HAP-1 (cell line): ENCODE measurements around the gene CHURC1.

Experiments used
- DNase-seq, 2 experiments: peaks; one replicate each; pipeline ENCODE4 v3.0.0-alpha.2; 2016 to 2020; ENCODE audit warnings: low spot score in 2 of 2
- H3K27me3 ChIP-seq: fragments of 250-450 bp; sonication (Bioruptor Pico); 2 replicates; pipeline ENCODE4 v1.5.1; 2020; ENCODE audit warnings: low read depth, mild to moderate bottlenecking, moderate library complexity
- H3K36me3 ChIP-seq: fragments of 250-450 bp; sonication (Bioruptor Pico); replicated peaks from 2 replicates; pipeline ENCODE4 v1.5.1; 2020; ENCODE audit warnings: mild to moderate bottlenecking
- H3K4me1 ChIP-seq: fragments of 250-450 bp; sonication (Bioruptor Pico); 2 replicates; pipeline ENCODE4 v1.5.1; 2020; ENCODE audit warnings: mild to moderate bottlenecking
- H3K4me3 ChIP-seq: fragments of 250-450 bp; sonication (Bioruptor Pico); 2 replicates; pipeline ENCODE4 v1.5.1; 2020; ENCODE audit warnings: mild to moderate bottlenecking, moderate library complexity
- H3K9me3 ChIP-seq: fragments of 250-450 bp; sonication (Bioruptor Pico); 2 replicates; pipeline ENCODE4 v1.5.1; 2020; ENCODE audit warnings: mild to moderate bottlenecking, moderate library complexity
- in situ Hi-C: fragments of 300-500 bp; cut with MboI; formaldehyde crosslinking; loops from 3 replicates; pipeline ENCODE4 v1.14.3; 2020; ENCODE audit warnings: low sequenced_read_pairs, inconsistent platforms, mixed read lengths

Gene CHURC1

GRCh38 chr14:64948612-64949210 lies 34.5 kb downstream of the CHURC1 start:
- Histone ChIP-seq H3K9me3 (no peaks in the 10 kb centered on the region), H3K4me3 (no peak overlapping the region), H3K4me1 (no peaks in the 10 kb centered on the region), H3K27me3 (no peaks in the 10 kb centered on the region), H3K36me3 (peaks cover 53% of the 10 kb centered on the region)
- in situ Hi-C loops: no loop called here
- no peak for DNase-seq

- in situ Hi-C loops: no loop called here
- Histone ChIP-seq H3K4me1 (no peaks in the 10 kb centered on the region), H3K9me3 (no peaks in the 10 kb centered on the region)
These were observed 36.6 kb downstream of the CHURC1 start for GRCh38 chr14:64950889-64951288.

GRCh38 chr14:64951291-64951690 lies 37.0 kb downstream of the CHURC1 start:
- H3K36me3 ChIP-seq: peaks cover 50% of the 10 kb centered on the region
- H3K27me3 ChIP-seq: no peaks in the 10 kb centered on the region
- H3K4me3 ChIP-seq: no peak overlapping the region
- H3K9me3 ChIP-seq: no peaks in the 10 kb centered on the region
- no peak for DNase-seq
- in situ Hi-C loops: no loop called here
- no peaks in the 10 kb centered on the region for H3K4me1 ChIP-seq

More at GRCh38 chr14:64950889-64951288, 36.6 kb downstream of the CHURC1 start:
- H3K27me3 ChIP-seq: no peaks in the 10 kb centered on the region
- H3K36me3 ChIP-seq: peaks cover 50% of the 10 kb centered on the region
- no peak overlapping the region for H3K4me3 ChIP-seq
- no peak for DNase-seq

GRCh38 chr14:64951724-64952123 lies 37.5 kb downstream of the CHURC1 start:
- peaks cover 50% of the 10 kb centered on the region for H3K36me3 ChIP-seq
- DNase-seq: no peak

GRCh38 chr14:64952598-64953309 lies 38.5 kb downstream of the CHURC1 start:
- no peak for DNase-seq
- Histone ChIP-seq H3K4me1 (no peaks in the 10 kb centered on the region), H3K4me3 (no peak overlapping the region), H3K27me3 (no peaks in the 10 kb centered on the region), H3K36me3 (peaks cover 42% of the 10 kb centered on the region), H3K9me3 (no peaks in the 10 kb centered on the region)
- in situ Hi-C loops: no loop called here

More at GRCh38 chr14:64951724-64952123, 37.5 kb downstream of the CHURC1 start:
- in situ Hi-C loops: no loop called here
- no peaks in the 10 kb centered on the region for H3K27me3 ChIP-seq
- no peaks in the 10 kb centered on the region for H3K9me3 ChIP-seq
- H3K4me3 ChIP-seq: no peak overlapping the region
- H3K4me1 ChIP-seq: no peaks in the 10 kb centered on the region

GRCh38 chr14:64953310-64953654 lies 39.0 kb downstream of the CHURC1 start:
- in situ Hi-C loops: no loop called here
- no peak overlapping the region for H3K4me3 ChIP-seq
- no peak for DNase-seq

GRCh38 chr14:64953661-64954060 lies 39.4 kb downstream of the CHURC1 start:
- Histone ChIP-seq H3K36me3 (peaks cover 33% of the 10 kb centered on the region), H3K4me3 (no peak overlapping the region), H3K4me1 (no peaks in the 10 kb centered on the region), H3K9me3 (no peaks in the 10 kb centered on the region), H3K27me3 (no peaks in the 10 kb centered on the region)
- no peak for DNase-seq
- in situ Hi-C loops: no loop called here

More at GRCh38 chr14:64953310-64953654, 39.0 kb downstream of the CHURC1 start:
- no peaks in the 10 kb centered on the region for H3K4me1 ChIP-seq
- peaks cover 36% of the 10 kb centered on the region for H3K36me3 ChIP-seq
- no peaks in the 10 kb centered on the region for H3K27me3 ChIP-seq
- H3K9me3 ChIP-seq: no peaks in the 10 kb centered on the region

- no peak for DNase-seq
- in situ Hi-C loops: no loop called here
- Histone ChIP-seq H3K4me1 (no peaks in the 10 kb centered on the region), H3K4me3 (no peak overlapping the region), H3K27me3 (no peaks in the 10 kb centered on the region), H3K36me3 (peaks cover 29% of the 10 kb centered on the region), H3K9me3 (no peaks in the 10 kb centered on the region)
These were observed 40.4 kb downstream of the CHURC1 start for GRCh38 chr14:64954491-64955240.

GRCh38 chr14:64955297-64955696 lies 41.0 kb downstream of the CHURC1 start:
- Histone ChIP-seq H3K4me3 (no peak overlapping the region), H3K9me3 (no peaks in the 10 kb centered on the region), H3K4me1 (no peaks in the 10 kb centered on the region), H3K36me3 (peaks cover 28% of the 10 kb centered on the region), H3K27me3 (no peaks in the 10 kb centered on the region)
- no peak for DNase-seq
- in situ Hi-C loops: no loop called here

GRCh38 chr14:64956697-64957406 lies 42.6 kb downstream of the CHURC1 start:
- DNase-seq: no peak
- Histone ChIP-seq H3K4me3 (no peak overlapping the region), H3K4me1 (no peaks in the 10 kb centered on the region), H3K9me3 (no peaks in the 10 kb centered on the region), H3K27me3 (no peaks in the 10 kb centered on the region), H3K36me3 (peaks cover 15% of the 10 kb centered on the region)
- in situ Hi-C loops: no loop called here

- Histone ChIP-seq H3K4me3 (no peak overlapping the region), H3K36me3 (peaks cover 1% of the 10 kb centered on the region), H3K4me1 (no peaks in the 10 kb centered on the region), H3K27me3 (no peaks in the 10 kb centered on the region), H3K9me3 (no peaks in the 10 kb centered on the region)
- in situ Hi-C loops: no loop called here
- DNase-seq: no peak
These were observed 43.9 kb downstream of the CHURC1 start for GRCh38 chr14:64958201-64958600.

- in situ Hi-C loops: no loop called here
- Histone ChIP-seq H3K9me3 (no peaks in the 10 kb centered on the region), H3K36me3 (peaks cover 4% of the 10 kb centered on the region), H3K4me3 (no peak overlapping the region), H3K4me1 (no peaks in the 10 kb centered on the region), H3K27me3 (no peaks in the 10 kb centered on the region)
- DNase-seq: no peak
These were observed 44.5 kb downstream of the CHURC1 start for GRCh38 chr14:64958743-64959142.

GRCh38 chr14:64960762-64961276 lies 46.6 kb downstream of the CHURC1 start:
- Histone ChIP-seq H3K4me1 (no peaks in the 10 kb centered on the region), H3K36me3 (peaks cover 5% of the 10 kb centered on the region), H3K9me3 (no peaks in the 10 kb centered on the region), H3K27me3 (no peaks in the 10 kb centered on the region), H3K4me3 (no peak overlapping the region)
- no peak for DNase-seq
- in situ Hi-C loops: no loop called here
